IMR-90 (cell line): ENCODE measurements around the gene MGAT5.

Experiments
- CEBPB ChIP-seq: IDR thresholded peaks from 2 replicates; pipeline ENCODE4 v1.6.1; 2012; ENCODE audit warnings: low read depth, low read length, improper control_type of control experiment
- CTCF ChIP-seq: conservative IDR thresholded peaks from 2 replicates; pipeline ENCODE4 v1.5.1; 2012; ENCODE audit warnings: mild to moderate bottlenecking, low read depth, low read length, improper control_type of control experiment
- POLR2A ChIP-seq: IDR thresholded peaks from 2 replicates; pipeline ENCODE4 v1.6.1; 2012; ENCODE audit warnings: mild to moderate bottlenecking, low read depth, low read length
- RAD21 ChIP-seq: IDR thresholded peaks from 2 replicates; pipeline ENCODE4 v1.6.1; 2012; ENCODE audit warnings: low read length, improper control_type of control experiment
- SMC3 ChIP-seq: fragments of 150-350 bp; IDR thresholded peaks from 2 replicates; pipeline ENCODE4 v1.6.1; 2016; ENCODE audit warnings: low read depth, mild to moderate bottlenecking, antibody characterized with exemption, low read length, moderate library complexity
- USF2 ChIP-seq: fragments of 150-350 bp; IDR thresholded peaks from 2 replicates; pipeline ENCODE4 v1.6.1; 2017; ENCODE audit warnings: mild to moderate bottlenecking, antibody characterized with exemption, low read length, low read depth

- TF ChIP-seq CTCF (no peak), POLR2A (no peak), CEBPB (no peak), USF2 (no peak), SMC3 (no peak), RAD21 (no peak)
These were observed 152.4 kb downstream of the MGAT5 start for GRCh38 chr2:134406311-134406710.
